VCaP (cell line): ENCODE measurements around the gene SERPINI1.
A peak's percentile ranks its signal among the peaks of the same experiment; 100 is the strongest.

Experiments used
- H3K27ac ChIP-seq: fragments of 450-650 bp; 2 replicates; pipeline ENCODE4 v1.5.1; 2017
- CTCF ChIP-seq: fragments of 450-650 bp; conservative IDR thresholded peaks from 2 replicates; pipeline ENCODE4 v1.5.1; 2017; ENCODE audit warnings: mild to moderate bottlenecking, moderate library complexity

Gene SERPINI1

GRCh38 chr3:167735233-167736138, at the start of gene SERPINI1:
Gene SERPINI1 (plus strand): TSS chr3:167735721. CDS start chr3:167789129, 53,408 bp downstream.
- TF ChIP-seq CTCF = no peak
- peak within 1 kb of the TSS; percentile 84 for H3K27ac ChIP-seq

DNA sequence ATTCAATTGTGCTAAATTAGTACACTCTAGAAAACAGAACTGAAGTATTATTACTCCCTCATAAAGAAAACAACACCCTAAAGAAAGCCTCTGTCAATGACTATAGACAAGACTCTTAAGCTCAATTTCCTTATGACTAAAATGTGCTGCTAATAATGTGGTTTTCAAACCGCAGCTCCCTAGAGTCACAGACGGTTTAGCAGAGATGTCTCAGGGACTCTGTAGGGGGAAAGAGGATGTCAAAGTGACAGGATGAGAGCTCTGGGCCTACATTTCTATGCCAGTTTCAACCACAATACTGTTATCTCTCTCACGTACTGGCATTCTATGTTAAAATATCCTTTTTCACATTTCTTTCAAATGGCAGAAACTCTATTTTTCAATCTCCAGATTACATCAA, 44.2 kb upstream of the SERPINI1 start:
- no peak for TF ChIP-seq CTCF

GRCh38 chr3:167694121-167694520, 41.4 kb upstream of the SERPINI1 start:
- TF ChIP-seq CTCF = no peak
- H3K27ac ChIP-seq = no peak overlapping the region

More for the DNA sequence above, 44.2 kb upstream of the SERPINI1 start:
- H3K27ac ChIP-seq = no peak overlapping the region

DNA sequence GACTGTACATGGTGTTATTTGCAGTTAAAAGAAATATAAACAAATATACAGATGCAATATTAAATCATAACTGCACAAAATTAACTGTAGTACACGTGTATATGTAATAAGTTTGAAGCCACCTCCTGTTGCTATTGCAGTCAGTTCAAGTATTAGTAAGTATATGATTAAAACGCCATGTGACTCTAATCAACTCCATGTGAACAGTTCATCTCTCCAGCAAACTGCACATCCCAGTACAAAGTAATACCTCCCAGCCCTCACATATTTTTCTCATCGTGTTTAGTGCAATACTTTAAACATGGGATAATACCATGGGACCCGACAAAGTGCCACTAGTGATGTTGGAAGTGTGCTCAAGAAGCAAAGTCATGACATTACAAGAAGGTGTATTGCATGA, 35.5 kb upstream of the SERPINI1 start:
- H3K27ac ChIP-seq = no peak overlapping the region
- TF ChIP-seq CTCF = no peak

DNA sequence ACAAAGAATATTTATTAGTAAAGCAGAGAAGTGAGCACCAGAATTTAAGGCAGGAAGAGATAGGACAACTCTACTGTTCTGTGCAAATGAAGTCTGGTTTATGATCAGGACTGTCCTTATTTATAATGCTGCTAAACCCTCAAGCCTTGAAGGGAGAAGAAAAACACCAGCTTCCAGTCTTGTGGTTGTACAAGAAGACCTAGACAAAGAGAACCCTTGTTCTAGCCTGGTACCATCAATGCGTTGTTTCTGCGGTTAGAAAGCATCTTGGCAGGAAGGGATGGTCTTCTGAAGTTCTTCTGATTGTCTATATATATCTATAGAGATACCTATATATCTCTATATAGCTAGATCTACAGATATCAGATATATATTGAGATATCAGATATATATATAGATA, 34.6 kb upstream of the SERPINI1 start:
- no peak for TF ChIP-seq CTCF
- H3K27ac ChIP-seq = no peak overlapping the region

DNA sequence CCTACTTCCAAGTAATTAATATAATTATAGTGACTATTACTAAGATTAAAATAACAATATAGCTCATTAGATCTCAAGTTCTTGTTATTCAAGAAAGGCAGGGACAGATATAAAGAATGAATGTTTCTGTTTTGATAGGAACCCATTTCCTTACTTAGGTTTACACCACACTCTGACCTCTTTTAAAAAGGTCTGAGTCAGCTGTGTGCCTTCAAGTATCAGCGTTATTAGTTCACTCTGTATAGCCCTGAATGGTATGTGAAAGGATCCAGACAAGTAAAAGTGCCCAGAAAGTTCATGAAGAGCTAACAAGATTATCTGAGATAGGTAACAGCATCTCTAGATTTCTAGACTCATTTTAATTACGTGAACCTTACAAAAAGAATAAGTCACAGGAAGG, 29.7 kb upstream of the SERPINI1 start:
- H3K27ac ChIP-seq = no peak overlapping the region
- TF ChIP-seq CTCF = no peak

DNA sequence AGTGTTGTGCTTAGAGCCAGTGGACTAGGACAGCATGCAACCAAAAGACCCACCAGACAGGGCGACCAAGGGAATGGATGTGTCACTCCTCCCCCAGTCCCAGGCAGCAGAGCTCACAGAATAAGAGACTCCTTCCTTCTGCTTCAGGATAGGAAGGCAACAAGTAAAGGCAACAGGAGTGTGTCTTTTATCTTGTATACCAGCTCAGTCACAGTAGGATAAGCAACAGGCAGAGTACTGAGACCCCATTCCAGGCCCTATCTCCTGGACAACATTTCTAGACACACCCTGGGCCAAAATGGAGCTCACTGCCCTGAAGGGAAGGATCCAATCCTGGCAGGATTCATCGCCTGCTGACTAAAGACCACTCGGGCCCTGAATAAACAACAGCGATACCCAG, 25.8 kb upstream of the SERPINI1 start:
- TF ChIP-seq CTCF = no peak
- no peak overlapping the region for H3K27ac ChIP-seq
